NOMO-1 treated with DMSO at 0.1 percent for 48 hours (cell line): ENCODE measurements around the gene WWOX.
A peak's percentile ranks its signal among the peaks of the same experiment; 100 is the strongest.

ENCODE experiments used
- DNase-seq: peaks from one replicate; lab custom pipeline; 2025; ENCODE audit not compliant: unreplicated experiment; lab: John Stamatoyannopoulos, UW

WWOX gene

GRCh38 chr16:78102865-78103264 is 3.4 kb downstream of the WWOX start:
- no peak for DNase-seq

- DNase-seq: no peak
Measured at GRCh38 chr16:78105517-78105916, 6.1 kb downstream of the WWOX start.

GRCh38 chr16:78106686-78107085 is 7.2 kb downstream of the WWOX start:
- no peak for DNase-seq

GRCh38 chr16:78108451-78108850 is 9.0 kb downstream of the WWOX start:
- no peak for DNase-seq

- no peak for DNase-seq
Measured at GRCh38 chr16:78113258-78113657, 13.8 kb downstream of the WWOX start.

- no peak for DNase-seq
Measured at GRCh38 chr16:78115659-78116058, 16.2 kb downstream of the WWOX start.

GRCh38 chr16:78116946-78117345 is 17.5 kb downstream of the WWOX start:
- peak; percentile 65 for DNase-seq

- DNase-seq: no peak
Measured at GRCh38 chr16:78117391-78117790, 17.9 kb downstream of the WWOX start.

- no peak for DNase-seq
Measured at GRCh38 chr16:78118469-78119025, 19.1 kb downstream of the WWOX start.

GRCh38 chr16:78122774-78123315 is 23.4 kb downstream of the WWOX start:
- DNase-seq: peak; percentile 74

- no peak for DNase-seq
Measured at GRCh38 chr16:78125112-78125844, 25.8 kb downstream of the WWOX start.

GRCh38 chr16:78126662-78127061 is 27.2 kb downstream of the WWOX start:
- DNase-seq: no peak

GRCh38 chr16:78127130-78127529 is 27.7 kb downstream of the WWOX start:
- DNase-seq: no peak

GRCh38 chr16:78128913-78129312 is 29.5 kb downstream of the WWOX start:
- DNase-seq: no peak

GRCh38 chr16:78129349-78129748 is 29.9 kb downstream of the WWOX start:
- DNase-seq: no peak

GRCh38 chr16:78130083-78130608 is 30.7 kb downstream of the WWOX start:
- DNase-seq: no peak

GRCh38 chr16:78130950-78131349 is 31.5 kb downstream of the WWOX start:
- DNase-seq: no peak

- no peak for DNase-seq
Measured at GRCh38 chr16:78133919-78134318, 34.5 kb downstream of the WWOX start.

GRCh38 chr16:78134944-78135619 is 35.6 kb downstream of the WWOX start:
- no peak for DNase-seq

- no peak for DNase-seq
Measured at GRCh38 chr16:78137179-78137578, 37.7 kb downstream of the WWOX start.

- peak; percentile 21 for DNase-seq
Measured at GRCh38 chr16:78137782-78138616, 38.5 kb downstream of the WWOX start.
